Heart right ventricle (tissue), 16 donors: ENCODE measurements around the gene KRT15. TPM values are rescaled to one million over a fixed set of nuclear protein-coding genes. Genes with fewer than 3 reads are reported as not detected.

Source experiments
- ATAC-seq, 8 donors: fragments of 200-7000 bp; cut with Tn5 transposase; one replicate each; pipeline ENCODE4 v1.9.1; 2020; ENCODE audit warnings: mild to moderate bottlenecking in 8 of 8, moderate library complexity in 8 of 8, moderate number of reproducible peaks in 1 of 8
- DNase-seq, 2 donors: peaks; one replicate each; pipeline ENCODE4 v3.0.0-alpha.2; 2020
- H3K27ac ChIP-seq, 10 donors: fragments of 200-600 bp; sonication (generic) in 2 of 10; one replicate each; pipeline versions ENCODE4 v1.5.0 to v1.8.0; 2020 to 2022; ENCODE audit warnings: mild to moderate bottlenecking in 3 of 10
- H3K27me3 ChIP-seq, 7 donors: fragments of 200-600 bp; one replicate each; pipeline ENCODE4 v1.8.0; 2021 to 2022; ENCODE audit warnings: mild to moderate bottlenecking in 2 of 7
- H3K36me3 ChIP-seq, 9 donors: fragments of 200-600 bp; sonication (generic) in 1 of 9; one replicate each; pipeline versions ENCODE4 v1.5.0 to v1.8.0; 2020 to 2022; ENCODE audit warnings: mild to moderate bottlenecking in 2 of 9
- H3K4me1 ChIP-seq, 9 donors: fragments of 200-600 bp; sonication (generic) in 1 of 9; one replicate each; pipeline versions ENCODE4 v1.5.0 to v1.8.0; 2020 to 2022; ENCODE audit warnings: mild to moderate bottlenecking in 4 of 9
- H3K4me3 ChIP-seq, 10 donors: fragments of 200-600 bp; sonication (generic) in 2 of 10; one replicate each; pipeline versions ENCODE4 v1.5.0 to v1.8.0; 2020 to 2022; ENCODE audit warnings: mild to moderate bottlenecking in 7 of 10, moderate library complexity in 2 of 10
- H3K9me3 ChIP-seq, 11 donors: fragments of 200-600 bp in 10 of 11; sonication (generic) in 2 of 11; one replicate each; pipeline versions ENCODE4 v1.5.0 to v1.8.0; 2013 to 2022; ENCODE audit warnings: mild to moderate bottlenecking in 2 of 11, control low read depth in 1 of 11, moderate library complexity in 1 of 11
- WGBS, 2 donors: extraction: QIAGEN DNeasy Blood & Tissue Kit; methylation state at CpG; one replicate each; pipeline ENCODE4 v1.1.7; 2013; ENCODE audit warnings: inconsistent platforms in 1 of 2; 5-methylcytosine and 5-hydroxymethylcytosine counted together
- intact Hi-C, 10 donors: fragments of 100-400 bp; cut with DNase I; formaldehyde crosslinking; loops; one replicate each; pipeline versions ENCODE4 v1.11.1 to v1.14.2; 2022
- polyA plus RNA-seq, 2 donors: library from polyadenylated mRNA; stranded (reverse); fragments of 200-250 nt; gene quantifications; one replicate each; pipeline ENCODE4 v1.2.3, GENCODE V29; 2013
- total RNA-seq, 10 donors: library from RNA; stranded (reverse); fragmentation: NEBNext Ultra II Directional in 3 of 10; extraction: Animal tissue kit (Norgen Biotek cat#: 25700) in 3 of 10; gene quantifications; one replicate each; pipeline versions ENCODE4 v1.2.1 to v1.2.4, GENCODE V29; 2021 to 2023
- TF ChIP-seq, protein P1 (sequence below), 9 donors: fragments of 200-600 bp; sonication (generic) in 2 of 9; IDR thresholded peaks; one replicate each; pipeline versions ENCODE4 v1.5.0 to v1.8.0; 2021 to 2022; ENCODE audit warnings: antibody characterized with exemption in 9 of 9, mild to moderate bottlenecking in 5 of 9, moderate library complexity in 1 of 9
- donor health status: Arrhythmogenic right ventricular cardiomyopathy.
- donor health status: ischemic (EF 13 %, LVEDD 7.1; RV severe dilation, severe dysfunction).
- donor health status: healthy with polysubstance abuse.
- donor health status: DM: no; HTN: yes; CAD: no.
- donor health status: DM: no; HTN: no; CAD: no.
- donor health status: ischemic (EF 25% LVEDD 6.9; RV normal size, moderate dysfunction).
- donor health status: ischemic (EF 25% LVEDD 5.7; RV mildly dilated, moderate dysfunction).
- donor health status: healthy.
- donor health status: DM: yes; HTN: yes; CAD: no.
- donor health status: Ischemic cardiomyopathy.
- donor health status: ischemic (EF 35%, LVEDD 5.7; RV mildly dilated, moderate dysfunction).
- donor health status: nonischemic (EF 11% LVEDD 7.7; RV severe dilation, severe dysfunction).
- donor health status: DM: yes; HTN: yes; CAD: no.
- donor health status: PGD.
- donor health status: ischemic (EF 29% LVEDD 5.4; RV normal size, mild dysfunction).
- donor health status: nonischemic (EF 23%, LVEDD 6.1; RV moderate dilation, normal function).

Gene KRT15
- total and polyA plus RNA-seq, 12 donors = 0.07 to 0.22 TPM; not detected in 10

DNA sequence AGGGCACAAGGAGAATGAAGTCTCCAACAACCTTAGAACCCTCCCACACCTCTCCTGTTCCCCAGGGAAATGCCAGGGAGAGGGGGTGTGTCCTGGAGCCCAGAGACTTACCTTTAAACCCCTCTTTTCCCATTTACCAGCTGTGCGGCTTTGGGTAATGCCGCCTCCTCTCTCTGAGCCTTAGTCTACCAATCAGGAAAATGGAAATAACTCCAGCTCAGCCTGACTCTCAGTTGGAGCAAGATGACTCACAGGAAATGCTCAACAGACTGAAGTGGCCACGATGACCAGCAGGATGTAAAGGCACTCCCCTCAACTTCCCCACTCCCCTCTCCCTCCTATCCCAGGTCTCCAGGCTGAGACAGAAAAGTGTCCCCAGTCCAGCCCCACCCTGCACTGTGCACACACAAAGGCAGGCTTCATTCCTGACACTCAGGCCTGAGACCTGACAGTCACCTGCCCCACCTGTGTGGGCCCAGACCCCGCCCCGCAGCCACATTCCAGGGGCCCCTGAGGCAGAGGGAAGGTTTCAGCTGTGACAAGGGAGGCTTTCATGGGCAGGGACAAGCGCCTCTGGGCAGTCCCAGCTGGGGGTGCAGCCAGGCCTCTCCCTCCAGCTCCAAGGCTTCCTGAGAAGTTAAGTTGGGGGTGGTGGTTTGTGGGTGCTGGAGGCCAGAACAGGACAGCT, 3.0 kb upstream of the KRT15 start:
- H3K27ac ChIP-seq = no peak overlapping the region
- no peak for DNase-seq
- peaks cover 0 to 65% (median 56%) of the 10 kb centered on the region in 7 donors for H3K27me3 ChIP-seq
- H3K4me3 ChIP-seq = no peak overlapping the region
- intact Hi-C loops = no loop called here
- TF ChIP-seq, protein P1, sequence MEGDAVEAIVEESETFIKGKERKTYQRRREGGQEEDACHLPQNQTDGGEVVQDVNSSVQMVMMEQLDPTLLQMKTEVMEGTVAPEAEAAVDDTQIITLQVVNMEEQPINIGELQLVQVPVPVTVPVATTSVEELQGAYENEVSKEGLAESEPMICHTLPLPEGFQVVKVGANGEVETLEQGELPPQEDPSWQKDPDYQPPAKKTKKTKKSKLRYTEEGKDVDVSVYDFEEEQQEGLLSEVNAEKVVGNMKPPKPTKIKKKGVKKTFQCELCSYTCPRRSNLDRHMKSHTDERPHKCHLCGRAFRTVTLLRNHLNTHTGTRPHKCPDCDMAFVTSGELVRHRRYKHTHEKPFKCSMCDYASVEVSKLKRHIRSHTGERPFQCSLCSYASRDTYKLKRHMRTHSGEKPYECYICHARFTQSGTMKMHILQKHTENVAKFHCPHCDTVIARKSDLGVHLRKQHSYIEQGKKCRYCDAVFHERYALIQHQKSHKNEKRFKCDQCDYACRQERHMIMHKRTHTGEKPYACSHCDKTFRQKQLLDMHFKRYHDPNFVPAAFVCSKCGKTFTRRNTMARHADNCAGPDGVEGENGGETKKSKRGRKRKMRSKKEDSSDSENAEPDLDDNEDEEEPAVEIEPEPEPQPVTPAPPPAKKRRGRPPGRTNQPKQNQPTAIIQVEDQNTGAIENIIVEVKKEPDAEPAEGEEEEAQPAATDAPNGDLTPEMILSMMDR (IDR thresholded peaks at IDR 0.05) = no peak
- ATAC-seq = peak in 1 of 8 donors; percentile 8
- peaks cover 0 to 4% (median 0%) of the 10 kb centered on the region in 9 donors for H3K4me1 ChIP-seq
- H3K36me3 ChIP-seq = no peaks in the 10 kb centered on the region
- H3K9me3 ChIP-seq = no peaks in the 10 kb centered on the region
- 72 to 74% methylated on average over 6 of the region's 6 CpGs for WGBS, 2 donors

DNA sequence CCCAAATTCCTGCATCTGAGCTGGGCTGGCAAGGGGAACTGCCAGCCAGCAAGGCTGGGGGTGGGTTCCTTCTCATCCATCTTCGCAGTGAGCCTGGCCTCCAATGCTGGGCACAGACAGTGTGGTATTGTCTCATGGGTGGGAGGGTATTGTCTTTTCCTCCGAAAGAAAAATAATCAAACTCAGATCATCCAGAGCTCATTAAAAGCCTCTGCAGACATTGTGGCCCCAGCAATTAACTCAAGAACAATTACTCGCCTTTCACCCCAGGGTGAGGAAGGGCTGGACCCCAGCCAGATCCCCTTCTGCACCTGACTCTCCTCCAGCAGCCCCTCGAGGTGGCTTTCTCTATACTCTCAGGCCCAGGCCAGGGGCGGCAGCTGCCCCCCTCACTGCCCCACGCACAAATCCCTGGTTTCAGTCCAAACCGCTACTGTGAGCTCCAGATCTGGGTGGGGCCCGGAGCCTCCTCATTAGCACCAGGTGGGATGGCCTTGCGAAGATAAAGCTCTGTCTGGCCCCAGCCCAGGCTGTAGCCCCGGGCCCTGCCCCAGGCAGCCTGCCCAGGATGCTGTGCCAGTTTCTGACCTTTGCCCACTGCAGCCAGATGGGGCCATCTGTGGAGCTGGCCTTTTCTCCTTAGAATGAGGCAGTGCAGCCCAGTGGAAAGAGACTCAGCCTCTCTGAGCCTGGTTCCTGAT, 2.3 kb upstream of the KRT15 start:
- no peak for ATAC-seq
- 45 to 55% methylated on average over 10 of the region's 10 CpGs for WGBS, 2 donors
- H3K4me1 ChIP-seq = peaks cover 0 to 4% (median 0%) of the 10 kb centered on the region in 9 donors
- TF ChIP-seq, protein P1 (IDR thresholded peaks at IDR 0.05) = no peak
- H3K27me3 ChIP-seq = peaks cover 0 to 67% (median 51%) of the 10 kb centered on the region in 7 donors
- no peaks in the 10 kb centered on the region for H3K36me3 ChIP-seq
- intact Hi-C loops = no loop called here
- H3K9me3 ChIP-seq = no peaks in the 10 kb centered on the region
- H3K4me3 ChIP-seq = no peak overlapping the region
- H3K27ac ChIP-seq = no peak overlapping the region
- no peak for DNase-seq

DNA sequence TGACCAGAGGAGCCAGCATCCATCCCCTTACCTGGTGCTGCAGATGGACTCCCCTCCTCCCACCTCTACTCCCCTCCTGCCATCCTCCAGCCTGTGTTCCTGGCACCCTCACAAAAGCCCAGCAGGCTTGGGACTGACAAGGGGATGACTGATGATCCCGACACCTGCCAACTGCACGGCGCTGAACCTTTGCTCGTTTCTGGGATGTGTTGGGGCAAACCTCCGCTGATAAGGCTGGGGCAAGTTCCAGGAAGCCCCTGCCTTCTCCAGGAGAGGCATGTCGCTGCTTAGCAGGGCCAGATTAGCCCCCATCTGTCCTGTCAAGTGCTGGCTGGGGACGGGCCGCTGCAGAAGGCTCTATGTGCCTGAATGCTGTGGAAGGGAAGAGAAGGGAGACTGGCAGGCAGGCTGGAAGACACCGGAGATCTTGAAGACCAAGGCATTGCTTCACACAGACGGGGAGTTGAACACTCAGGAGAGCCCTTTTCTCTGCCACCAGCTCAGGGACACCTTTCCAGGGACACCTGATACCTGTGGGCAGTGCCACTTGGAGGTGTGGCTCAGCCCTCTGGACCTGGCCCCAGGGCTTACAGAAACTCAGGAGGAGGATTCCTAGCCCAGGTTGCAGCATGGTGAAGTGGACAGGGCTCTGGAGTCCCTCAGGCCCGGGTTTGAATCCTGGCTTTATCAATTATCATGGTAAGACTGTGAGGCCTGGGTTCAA, 973 bp upstream of the KRT15 start:
- DNase-seq = no peak

DNA sequence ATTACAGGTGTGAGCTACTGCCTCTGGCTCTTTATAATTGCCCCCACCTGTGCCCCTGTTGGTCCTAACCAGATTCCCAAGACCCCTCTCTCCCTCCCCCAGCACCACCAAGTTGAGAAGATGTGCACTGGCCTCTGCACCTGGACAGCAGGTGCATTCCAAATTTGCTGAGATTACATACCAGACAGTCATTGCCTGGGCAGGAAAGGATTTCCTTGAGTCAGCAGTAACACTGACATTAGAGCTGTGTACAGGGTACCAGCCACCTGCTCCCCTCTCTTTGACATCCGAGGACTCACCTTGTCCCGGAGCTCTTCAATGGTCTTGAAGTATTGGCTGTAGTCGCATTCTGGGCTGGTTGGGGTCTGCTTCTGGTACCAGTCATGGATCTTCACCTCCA, 659 bp downstream of the KRT15 start:
- Histone ChIP-seq H3K4me1 (peaks cover 0 to 5% (median 0%) of the 10 kb centered on the region in 9 donors), H3K9me3 (no peaks in the 10 kb centered on the region), H3K27me3 (peaks cover 0 to 69% (median 46%) of the 10 kb centered on the region in 7 donors), H3K4me3 (no peak overlapping the region), H3K36me3 (no peaks in the 10 kb centered on the region), H3K27ac (no peak overlapping the region)
- ATAC-seq (no peak), DNase-seq (no peak)
- TF ChIP-seq, protein P1 (IDR thresholded peaks at IDR 0.05) = no peak
- WGBS, 2 donors = 90 to 97% methylated on average over 3 of the region's 3 CpGs
- intact Hi-C loops = no loop called here

More for the DNA sequence above, 973 bp upstream of the KRT15 start:
- H3K27me3 ChIP-seq = peaks cover 0 to 68% (median 52%) of the 10 kb centered on the region in 7 donors
- no peaks in the 10 kb centered on the region for H3K9me3 ChIP-seq
- no peak overlapping the region for H3K27ac ChIP-seq
- no peaks in the 10 kb centered on the region for H3K36me3 ChIP-seq
- no peak for ATAC-seq
- intact Hi-C loops = no loop called here
- no peak overlapping the region for H3K4me3 ChIP-seq
- 22 to 28% methylated on average over 11 of the region's 11 CpGs for WGBS, 2 donors
- TF ChIP-seq, protein P1 (IDR thresholded peaks at IDR 0.05) = no peak
- H3K4me1 ChIP-seq = peaks cover 0 to 4% (median 0%) of the 10 kb centered on the region in 9 donors
